Left renal cortex interstitium (tissue), 4 donors: ENCODE data around the gene SERPINA9. TPM values are rescaled to one million over a fixed set of nuclear protein-coding genes. Genes with fewer than 3 reads are reported as not detected.
"Not testable (repeated sequence)": the region's sequence is repeated elsewhere in the genome, so short reads cannot be mapped to it uniquely, and the experiment has no call there.

Experiments used
- DNase-seq, 4 donors: peaks; one replicate each; pipeline ENCODE4 v3.0.0-alpha.2; 2013; ENCODE audit warnings: low read depth in 4 of 4, low spot score in 2 of 4, missing footprints in 1 of 4
- polyA plus RNA-seq, 4 donors: library from polyadenylated mRNA; unstranded; fragments of 120-200 nt; gene quantifications; one replicate each; pipeline ENCODE4 v1.2.1, GENCODE V29; 2013; ENCODE audit not compliant: insufficient read length in 4 of 4

Gene SERPINA9
- polyA plus RNA-seq, 4 donors: not detected

DNA sequence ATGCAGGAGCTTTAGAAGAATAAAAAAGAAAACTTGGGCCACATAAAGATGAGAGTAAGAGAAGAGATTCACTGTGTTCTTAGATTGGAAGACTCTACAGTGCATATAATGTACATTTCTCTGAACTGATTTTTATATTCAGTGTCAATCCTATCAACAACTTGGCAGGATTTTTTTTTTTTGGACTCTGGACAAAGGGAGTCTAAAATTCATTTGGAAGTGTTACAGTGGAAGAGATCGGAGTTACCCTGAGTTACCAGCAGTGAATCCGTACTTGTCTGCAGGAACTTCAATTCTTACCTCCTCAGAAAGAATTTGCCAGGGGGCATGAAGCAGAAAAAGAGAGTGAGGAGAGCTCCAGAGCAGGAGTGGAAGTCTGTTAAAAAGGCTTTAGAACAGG lies 47.4 kb downstream of the SERPINA9 start:
- no peak for DNase-seq

DNA sequence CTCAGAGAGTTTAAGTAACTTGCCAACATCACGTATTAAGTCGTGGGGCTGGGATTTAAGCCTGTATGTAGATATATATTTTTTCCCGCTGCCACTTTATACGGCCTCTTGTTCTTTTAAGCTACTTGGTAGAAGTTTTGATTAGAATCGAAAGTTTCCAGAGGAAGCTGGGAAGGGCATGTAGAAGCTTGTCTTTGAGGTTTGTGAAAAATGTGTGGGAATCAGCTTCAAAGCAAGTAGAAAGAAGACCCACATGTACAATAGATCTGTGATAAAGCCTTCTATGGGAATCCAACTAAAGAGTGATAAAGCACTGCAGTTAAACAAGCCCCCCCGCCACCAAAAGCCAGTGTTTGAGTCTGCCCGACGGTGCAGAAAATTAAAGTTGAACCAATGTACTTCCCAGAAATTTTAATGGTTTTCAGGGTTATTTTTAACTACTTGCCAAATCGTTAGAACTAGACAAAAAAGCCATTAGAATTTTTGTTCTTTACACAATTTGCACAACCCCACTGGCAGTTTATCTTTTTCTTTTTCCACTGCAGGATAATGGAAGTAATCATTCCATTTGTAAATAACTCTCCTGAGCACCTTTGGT lies 48.9 kb downstream of the SERPINA9 start:
- no peak for DNase-seq

DNA sequence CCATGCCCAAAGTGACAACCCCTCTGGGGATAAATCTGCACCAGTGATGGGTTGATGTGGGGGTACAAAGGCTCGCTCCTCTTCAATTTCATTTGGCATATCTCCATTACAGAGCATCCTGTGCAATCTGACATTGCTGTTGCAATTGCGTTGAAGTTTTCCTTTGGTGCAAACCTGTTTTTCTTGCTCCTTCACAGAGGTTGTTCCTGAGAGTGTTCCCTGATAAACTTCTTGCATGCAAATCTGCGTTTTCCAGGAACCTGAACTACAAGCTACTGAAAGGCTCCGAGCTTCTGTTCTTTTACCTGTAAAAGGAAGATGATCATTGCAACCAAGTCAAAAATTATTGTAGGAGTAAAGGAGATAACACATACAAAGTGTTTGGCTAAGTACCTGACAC lies 49.5 kb downstream of the SERPINA9 start:
- no peak for DNase-seq

DNA sequence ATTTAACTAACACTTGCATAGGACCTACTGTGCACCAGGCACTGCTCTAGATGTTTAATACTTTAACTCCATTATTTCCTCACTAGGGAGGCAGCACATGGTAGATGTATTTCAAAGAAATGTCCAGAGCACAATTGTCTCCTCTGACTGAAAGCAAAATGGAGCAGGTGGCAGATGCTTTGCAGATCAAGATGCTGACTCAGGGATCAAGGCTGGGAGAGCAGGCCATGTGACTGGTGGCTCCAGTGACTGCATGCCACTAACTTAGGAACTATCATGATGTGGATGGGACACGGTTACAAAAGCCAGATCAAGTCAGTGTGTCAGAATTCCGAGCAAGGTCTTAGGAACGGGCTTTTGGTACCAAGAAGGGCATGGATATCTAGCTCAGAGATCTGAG lies 51.6 kb downstream of the SERPINA9 start:
- no peak for DNase-seq

DNA sequence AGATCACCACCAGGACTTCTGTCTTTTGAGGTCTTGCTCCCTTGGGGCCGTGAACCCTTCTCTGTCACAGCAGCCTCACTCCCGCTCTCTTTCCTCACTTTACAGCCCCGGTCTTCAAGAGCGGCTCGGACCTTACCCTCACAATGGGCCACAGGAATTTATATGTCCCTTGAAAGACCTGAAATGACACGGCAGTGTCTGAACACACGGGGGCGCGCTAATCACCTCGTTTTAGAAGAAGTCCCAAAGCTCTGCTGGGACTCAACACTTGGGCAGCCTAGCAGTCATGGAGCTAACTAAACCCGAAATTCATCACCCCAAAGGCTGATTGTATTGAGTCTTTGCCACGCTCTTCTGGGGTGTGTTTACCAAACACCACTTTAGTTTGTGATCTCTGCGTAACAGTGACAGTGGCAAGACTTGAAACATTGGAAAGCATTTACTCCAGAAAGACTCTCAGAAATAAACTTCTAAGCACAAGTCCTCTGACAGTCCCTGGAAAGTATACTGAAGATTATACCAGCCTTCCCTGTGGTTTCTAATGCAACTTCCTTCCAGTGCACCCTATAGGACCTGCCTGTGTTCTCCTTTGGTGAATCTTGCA lies 52.4 kb downstream of the SERPINA9 start:
- DNase-seq: peak; percentile 31 to 65 (median 39)

DNA sequence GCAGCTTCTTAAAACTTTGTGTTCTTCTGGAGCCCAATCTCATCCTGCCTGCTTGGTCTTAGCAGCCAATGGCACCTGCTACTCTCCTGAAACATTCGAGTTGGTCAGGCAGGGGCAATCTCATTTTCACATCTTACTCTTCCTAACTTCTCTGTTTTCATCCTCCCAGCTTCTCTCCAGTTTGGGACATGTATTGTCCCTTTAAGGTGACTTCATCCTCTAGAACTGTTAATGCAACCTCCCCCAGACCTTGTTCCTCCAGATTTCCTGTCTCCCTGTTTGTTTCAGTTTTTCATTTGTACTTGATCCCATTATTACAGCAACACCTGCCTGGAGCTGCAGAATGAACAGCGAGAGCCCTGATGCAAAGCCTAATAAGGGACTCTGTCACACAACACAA lies 54.7 kb downstream of the SERPINA9 start:
- DNase-seq: no peak

DNA sequence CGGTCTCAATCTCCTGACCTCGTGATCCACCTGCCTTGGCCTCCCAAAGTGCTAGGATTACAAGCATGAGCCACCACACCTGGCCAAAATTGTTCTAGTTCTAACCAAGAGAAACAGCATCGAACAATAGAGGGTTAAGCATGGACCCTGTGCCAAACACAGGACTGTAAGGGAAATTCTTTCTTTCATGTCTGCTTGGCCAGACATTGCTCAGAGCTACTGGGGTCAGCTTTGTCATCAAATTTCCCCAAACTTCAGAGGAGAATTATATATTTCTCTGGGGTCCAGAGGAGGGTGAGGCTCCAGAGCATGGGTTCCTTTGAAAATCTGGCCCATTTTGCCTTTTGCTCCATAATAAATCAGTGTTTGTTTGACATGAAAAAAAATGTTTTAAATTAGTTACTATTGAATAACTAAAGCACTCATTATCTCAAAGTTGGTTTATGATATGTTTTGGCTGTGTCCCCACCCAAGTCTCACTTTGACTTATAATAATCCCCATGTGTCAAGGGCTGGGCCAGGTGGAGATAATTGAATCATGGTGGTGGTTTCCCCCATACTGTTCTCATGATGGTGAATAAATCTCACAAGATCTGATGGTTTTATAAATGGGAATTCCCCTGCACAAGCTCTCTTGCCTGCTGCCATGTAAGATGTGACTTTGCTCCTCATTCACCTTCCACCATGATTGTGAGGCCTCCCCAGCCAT lies 58.3 kb downstream of the SERPINA9 start:
- DNase-seq: not testable (repeated sequence)

Other genes starting within 250 kb of the SERPINA9 start
- under 1 TPM; 0.06 to 0.78 (median 0.21) TPM for gene SERPINA10, start 182.9 kb downstream of the SERPINA9 start, polyA plus RNA-seq
- 10 to 100 TPM in 1 of 4 donors, 1 to 10 TPM in 3; 2.1 to 11.2 (median 7.6) TPM for gene SERPINA6, start 152.9 kb downstream of the SERPINA9 start, polyA plus RNA-seq
- gene SERPINA2, start 109.5 kb downstream of the SERPINA9 start, polyA plus RNA-seq: not detected
- 100 to 1,000 TPM in 1 of 4 donors, 10 to 100 TPM in 3; 51.1 to 225 (median 90.9) TPM for gene SERPINA1, start 87.6 kb downstream of the SERPINA9 start, polyA plus RNA-seq
- gene SERPINA11, start 23.4 kb downstream of the SERPINA9 start, polyA plus RNA-seq: under 1 TPM in 1 of 4 donors, not detected in 3; 0.86 TPM
- gene SERPINA12, start 33.3 kb upstream of the SERPINA9 start, polyA plus RNA-seq: under 1 TPM; 0.30 to 0.77 (median 0.48) TPM
- gene SERPINA4, start 85.2 kb upstream of the SERPINA9 start, polyA plus RNA-seq: 1 to 10 TPM; 1.0 to 3.8 (median 1.3) TPM
- 10 to 100 TPM in 2 of 4 donors, 1 to 10 TPM in 2; 9.1 to 17.1 (median 11.8) TPM for gene SERPINA5, start 105.2 kb upstream of the SERPINA9 start, polyA plus RNA-seq
- 1 to 10 TPM in 1 of 4 donors, under 1 TPM in 2, not detected in 1; 0.21 to 1.2 (median 0.48) TPM for gene SERPINA3, start 136.2 kb upstream of the SERPINA9 start, polyA plus RNA-seq